Fibroblast of mammary gland (primary cell): ENCODE measurements around the gene ATOX1.

ENCODE experiments used
- DNase-seq: peaks from one replicate; pipeline ENCODE4 v3.0.0-alpha.2; 2010; ENCODE audit warnings: low read depth
- H3K4me3 ChIP-seq: 2 replicates; pipeline ENCODE4 v1.5.1; 2011; ENCODE audit warnings: low read depth, mild to moderate bottlenecking, low read length, moderate library complexity; ENCODE audit not compliant: control insufficient read depth
- CTCF ChIP-seq: conservative IDR thresholded peaks from 2 replicates; pipeline ENCODE4 v1.5.1; 2011; ENCODE audit warnings: low read depth, low read length, inconsistent platforms; ENCODE audit not compliant: control insufficient read depth, insufficient read depth

The ATOX1 gene

GRCh38 chr5:151718153-151718552, 40.3 kb downstream of the ATOX1 start:
- H3K4me3 ChIP-seq: no peak overlapping the region
- peak; percentile 57 for DNase-seq

DNA sequence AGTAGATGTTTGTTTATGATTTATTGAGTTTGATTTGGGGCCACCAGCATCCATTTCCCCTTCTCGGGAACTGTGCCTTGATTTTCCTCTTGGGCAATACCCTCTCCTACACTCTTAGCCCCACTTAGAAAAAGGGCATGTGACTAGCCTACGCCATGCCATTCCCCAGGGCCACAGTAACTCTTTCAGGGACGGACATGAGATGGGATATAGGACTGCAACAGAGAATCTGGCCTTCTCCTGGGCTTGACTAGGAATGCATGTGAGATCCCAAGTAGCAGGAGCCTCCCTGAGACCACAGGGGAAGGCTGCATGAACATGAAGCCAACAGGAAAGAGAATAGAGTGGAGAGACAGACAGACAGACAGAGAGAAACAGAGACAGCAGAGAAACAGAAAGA, 41.0 kb downstream of the ATOX1 start:
- TF ChIP-seq CTCF: no peak
- DNase-seq: no peak
- no peak overlapping the region for H3K4me3 ChIP-seq

More at GRCh38 chr5:151718153-151718552, 40.3 kb downstream of the ATOX1 start:
- no peak for TF ChIP-seq CTCF

- no peak for DNase-seq
- no peak for TF ChIP-seq CTCF
- H3K4me3 ChIP-seq: no peak overlapping the region
Observed at GRCh38 chr5:151709109-151709735, 49.2 kb downstream of the ATOX1 start.

DNA sequence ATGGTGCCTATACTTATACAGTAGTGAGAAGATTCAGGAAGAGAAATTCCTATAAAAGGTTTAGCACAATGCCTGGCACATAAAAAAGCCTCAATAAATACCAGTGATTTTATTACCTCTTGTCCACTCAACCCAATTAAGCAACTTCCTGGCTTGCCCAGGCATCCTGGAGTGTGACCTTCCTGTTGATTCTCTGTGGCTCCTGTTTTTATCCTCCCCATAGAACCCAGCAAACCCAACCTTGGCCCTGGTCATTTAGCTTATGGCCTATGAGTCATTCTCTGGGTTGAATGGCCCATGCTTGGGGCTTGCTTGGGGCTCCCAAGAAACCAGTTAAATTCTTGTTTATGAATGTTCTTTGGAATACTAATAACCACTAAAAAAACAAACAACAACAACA, 50.3 kb downstream of the ATOX1 start:
- H3K4me3 ChIP-seq: no peak overlapping the region
- DNase-seq: peak; percentile 30
- no peak for TF ChIP-seq CTCF

- no peak overlapping the region for H3K4me3 ChIP-seq
- no peak for DNase-seq
- no peak for TF ChIP-seq CTCF
Observed at GRCh38 chr5:151707567-151707966, 50.9 kb downstream of the ATOX1 start.

DNA sequence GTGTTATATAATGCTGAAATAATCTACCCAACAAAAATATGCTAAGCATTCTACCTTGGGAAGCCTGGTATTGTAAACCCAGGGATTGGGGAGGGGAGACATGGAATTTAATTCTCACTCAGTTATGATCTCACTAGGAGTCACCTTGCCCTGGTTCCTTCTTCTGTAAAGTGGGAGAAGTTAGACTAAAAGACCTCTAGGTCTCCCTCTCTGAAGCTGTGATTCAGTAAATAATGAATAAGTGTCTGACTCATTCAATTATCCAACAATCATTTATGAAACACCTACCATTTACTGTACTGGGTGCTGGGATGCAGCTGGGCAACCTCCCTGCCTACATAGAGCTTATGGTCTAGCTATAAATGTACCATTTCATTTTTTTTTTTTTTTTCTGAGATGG, 51.5 kb downstream of the ATOX1 start:
- DNase-seq: peak; percentile 64
- TF ChIP-seq CTCF: no peak
- no peak overlapping the region for H3K4me3 ChIP-seq

GRCh38 chr5:151703780-151704179, 54.7 kb downstream of the ATOX1 start:
- DNase-seq: no peak

More at GRCh38 chr5:151703780-151704179, 54.7 kb downstream of the ATOX1 start:
- TF ChIP-seq CTCF: no peak
- H3K4me3 ChIP-seq: no peak overlapping the region
